Lower lobe of right lung (tissue), 2 donors: ENCODE measurements around the gene CERCAM. TPM values are rescaled to one million over a fixed set of nuclear protein-coding genes. Genes with fewer than 3 reads are reported as not detected.
"Not testable (repeated sequence)": the region's sequence is repeated elsewhere in the genome, so short reads cannot be mapped to it uniquely, and the experiment has no call there.

ENCODE experiments used
- ATAC-seq, 2 donors: fragments of 200-7000 bp; cut with Tn5 transposase; one replicate each; pipeline ENCODE4 v1.9.1; 2020 to 2022; ENCODE audit warnings: mild to moderate bottlenecking in 2 of 2, moderate library complexity in 2 of 2
- DNase-seq: peaks from one replicate; pipeline ENCODE4 v3.0.0-alpha.2; 2020
- H3K27ac ChIP-seq: fragments of 200-600 bp; one replicate; pipeline ENCODE4 v1.8.0; 2022
- H3K27me3 ChIP-seq: fragments of 200-600 bp; one replicate; pipeline ENCODE4 v1.8.0; 2022; ENCODE audit warnings: low read depth
- H3K36me3 ChIP-seq: fragments of 200-600 bp; one replicate; pipeline ENCODE4 v1.8.0; 2022; ENCODE audit warnings: mild to moderate bottlenecking
- H3K4me1 ChIP-seq: fragments of 200-600 bp; one replicate; pipeline ENCODE4 v1.8.0; 2022
- H3K4me3 ChIP-seq: fragments of 200-600 bp; one replicate; pipeline ENCODE4 v1.8.0; 2022; ENCODE audit warnings: mild to moderate bottlenecking
- H3K9me3 ChIP-seq: fragments of 200-600 bp; one replicate; pipeline ENCODE4 v1.8.0; 2022
- intact Hi-C: fragments of 100-400 bp; cut with DNase I; formaldehyde crosslinking; loops from one replicate; pipeline ENCODE4 v1.11.0; 2022
- total RNA-seq: library from RNA; stranded (reverse); fragmentation: NEBNext Ultra II Directional; extraction: Animal tissue kit (Norgen Biotek cat#: 25700); gene quantifications from one replicate; pipeline ENCODE4 v1.2.1, GENCODE V29; 2021
- TF ChIP-seq, protein P1 (sequence below): fragments of 200-600 bp; IDR thresholded peaks from one replicate; pipeline ENCODE4 v1.8.0; 2022; ENCODE audit warnings: antibody characterized with exemption, mild to moderate bottlenecking
- donor health status: DM: no; HTN: yes; CAD: no; lungs with severe emphysema.

CERCAM gene
- total RNA-seq, 1 donor from 2014 or later: 11.2 TPM

DNA sequence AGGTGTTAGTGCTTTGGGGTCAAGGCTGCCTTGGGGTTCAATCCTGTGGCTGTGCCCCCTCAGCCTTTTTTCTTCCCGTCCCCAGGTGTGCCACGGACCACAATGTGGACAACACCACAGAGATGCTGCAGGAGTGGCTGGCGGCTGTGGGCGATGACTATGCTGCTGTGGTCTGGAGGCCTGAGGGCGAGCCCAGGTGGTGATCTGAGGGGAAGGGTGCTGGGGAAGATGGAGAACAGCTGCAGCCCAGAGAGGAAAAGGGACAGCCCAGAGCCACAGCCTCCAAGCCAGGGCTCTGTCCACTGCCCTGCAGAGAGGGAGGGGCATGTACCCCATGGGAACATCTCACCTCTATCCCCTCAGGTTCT lies 2.1 kb downstream of the CERCAM start:
- peaks cover 18% of the 10 kb centered on the region for H3K27me3 ChIP-seq
- H3K9me3 ChIP-seq: no peaks in the 10 kb centered on the region
- intact Hi-C loops: no loop called here
- H3K4me1 ChIP-seq: peaks cover 25% of the 10 kb centered on the region
- ATAC-seq (no peak), DNase-seq (no peak)
- TF ChIP-seq, protein P1, sequence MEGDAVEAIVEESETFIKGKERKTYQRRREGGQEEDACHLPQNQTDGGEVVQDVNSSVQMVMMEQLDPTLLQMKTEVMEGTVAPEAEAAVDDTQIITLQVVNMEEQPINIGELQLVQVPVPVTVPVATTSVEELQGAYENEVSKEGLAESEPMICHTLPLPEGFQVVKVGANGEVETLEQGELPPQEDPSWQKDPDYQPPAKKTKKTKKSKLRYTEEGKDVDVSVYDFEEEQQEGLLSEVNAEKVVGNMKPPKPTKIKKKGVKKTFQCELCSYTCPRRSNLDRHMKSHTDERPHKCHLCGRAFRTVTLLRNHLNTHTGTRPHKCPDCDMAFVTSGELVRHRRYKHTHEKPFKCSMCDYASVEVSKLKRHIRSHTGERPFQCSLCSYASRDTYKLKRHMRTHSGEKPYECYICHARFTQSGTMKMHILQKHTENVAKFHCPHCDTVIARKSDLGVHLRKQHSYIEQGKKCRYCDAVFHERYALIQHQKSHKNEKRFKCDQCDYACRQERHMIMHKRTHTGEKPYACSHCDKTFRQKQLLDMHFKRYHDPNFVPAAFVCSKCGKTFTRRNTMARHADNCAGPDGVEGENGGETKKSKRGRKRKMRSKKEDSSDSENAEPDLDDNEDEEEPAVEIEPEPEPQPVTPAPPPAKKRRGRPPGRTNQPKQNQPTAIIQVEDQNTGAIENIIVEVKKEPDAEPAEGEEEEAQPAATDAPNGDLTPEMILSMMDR: no peak
- H3K27ac ChIP-seq: no peak overlapping the region
- H3K36me3 ChIP-seq: no peaks in the 10 kb centered on the region
- no peak overlapping the region for H3K4me3 ChIP-seq

DNA sequence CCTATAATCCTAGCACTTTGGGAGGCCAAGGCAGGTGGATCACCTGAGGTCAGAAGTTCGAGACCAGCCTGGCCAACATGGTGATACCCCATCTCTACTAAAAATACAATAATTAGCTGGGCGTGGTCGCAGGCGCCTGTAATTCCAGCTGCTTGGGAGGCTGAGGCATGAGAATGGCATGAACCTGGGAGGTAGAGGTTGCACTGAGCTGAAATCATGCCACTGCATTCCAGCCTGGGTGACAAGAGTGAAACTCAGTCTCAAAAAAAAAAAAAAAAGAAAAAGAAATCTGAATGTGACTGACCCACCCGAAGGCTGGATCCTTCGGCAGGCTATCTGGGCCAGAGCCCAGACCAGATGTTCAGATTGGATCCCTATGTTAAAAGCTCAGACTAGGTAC lies 2.7 kb downstream of the CERCAM start:
- H3K4me3 ChIP-seq, H3K27ac ChIP-seq, DNase-seq, H3K36me3 ChIP-seq, H3K9me3 ChIP-seq, ATAC-seq, intact Hi-C loops: not testable (repeated sequence)
- Histone ChIP-seq H3K27me3 (peaks cover 18% of the 10 kb centered on the region), H3K4me1 (peaks cover 25% of the 10 kb centered on the region)

- Histone ChIP-seq H3K27ac (no peak overlapping the region), H3K4me3 (no peak overlapping the region), H3K9me3 (no peaks in the 10 kb centered on the region), H3K27me3 (peaks cover 8% of the 10 kb centered on the region), H3K4me1 (peaks cover 18% of the 10 kb centered on the region), H3K36me3 (no peaks in the 10 kb centered on the region)
- ATAC-seq: no peak
- DNase-seq: no peak
- TF ChIP-seq, protein P1: no peak
- intact Hi-C loops: no loop called here
Observed at GRCh38 chr9:128424268-128424780, 3.7 kb downstream of the CERCAM start.

GRCh38 chr9:128428644-128429512 lies 8.2 kb downstream of the CERCAM start:
- H3K27ac ChIP-seq: no peak overlapping the region
- intact Hi-C loops: no loop called here
- ATAC-seq: no peak
- H3K27me3 ChIP-seq: no peaks in the 10 kb centered on the region
- H3K9me3 ChIP-seq: no peaks in the 10 kb centered on the region
- TF ChIP-seq, protein P1: no peak
- no peaks in the 10 kb centered on the region for H3K4me1 ChIP-seq
- no peaks in the 10 kb centered on the region for H3K36me3 ChIP-seq
- DNase-seq: no peak
- H3K4me3 ChIP-seq: no peak overlapping the region

GRCh38 chr9:128429513-128430086 lies 8.9 kb downstream of the CERCAM start:
- no peaks in the 10 kb centered on the region for H3K4me1 ChIP-seq
- H3K27me3 ChIP-seq: no peaks in the 10 kb centered on the region
- no peak overlapping the region for H3K4me3 ChIP-seq
- no peak overlapping the region for H3K27ac ChIP-seq
- no peaks in the 10 kb centered on the region for H3K9me3 ChIP-seq
- no peak for DNase-seq
- no peaks in the 10 kb centered on the region for H3K36me3 ChIP-seq
- TF ChIP-seq, protein P1: no peak
- ATAC-seq: no peak
- intact Hi-C loops: no loop called here

- intact Hi-C loops: no loop called here
- TF ChIP-seq, protein P1: no peak
- Histone ChIP-seq H3K4me3 (no peak overlapping the region), H3K27me3 (no peaks in the 10 kb centered on the region), H3K4me1 (no peaks in the 10 kb centered on the region), H3K9me3 (no peaks in the 10 kb centered on the region), H3K36me3 (no peaks in the 10 kb centered on the region), H3K27ac (no peak overlapping the region)
- DNase-seq: no peak
- ATAC-seq: no peak
Observed at GRCh38 chr9:128431207-128431606, 10.6 kb downstream of the CERCAM start.
